CD4-positive, alpha-beta T cell treated with Interferon alpha-2 for 1 hour (primary cell): ENCODE measurements around the gene NUTM1.

Experiments
- DNase-seq, 2 donors: peaks; one replicate each; pipeline ENCODE4 v3.0.0-alpha.2; 2020 to 2022

NUTM1 gene

DNA sequence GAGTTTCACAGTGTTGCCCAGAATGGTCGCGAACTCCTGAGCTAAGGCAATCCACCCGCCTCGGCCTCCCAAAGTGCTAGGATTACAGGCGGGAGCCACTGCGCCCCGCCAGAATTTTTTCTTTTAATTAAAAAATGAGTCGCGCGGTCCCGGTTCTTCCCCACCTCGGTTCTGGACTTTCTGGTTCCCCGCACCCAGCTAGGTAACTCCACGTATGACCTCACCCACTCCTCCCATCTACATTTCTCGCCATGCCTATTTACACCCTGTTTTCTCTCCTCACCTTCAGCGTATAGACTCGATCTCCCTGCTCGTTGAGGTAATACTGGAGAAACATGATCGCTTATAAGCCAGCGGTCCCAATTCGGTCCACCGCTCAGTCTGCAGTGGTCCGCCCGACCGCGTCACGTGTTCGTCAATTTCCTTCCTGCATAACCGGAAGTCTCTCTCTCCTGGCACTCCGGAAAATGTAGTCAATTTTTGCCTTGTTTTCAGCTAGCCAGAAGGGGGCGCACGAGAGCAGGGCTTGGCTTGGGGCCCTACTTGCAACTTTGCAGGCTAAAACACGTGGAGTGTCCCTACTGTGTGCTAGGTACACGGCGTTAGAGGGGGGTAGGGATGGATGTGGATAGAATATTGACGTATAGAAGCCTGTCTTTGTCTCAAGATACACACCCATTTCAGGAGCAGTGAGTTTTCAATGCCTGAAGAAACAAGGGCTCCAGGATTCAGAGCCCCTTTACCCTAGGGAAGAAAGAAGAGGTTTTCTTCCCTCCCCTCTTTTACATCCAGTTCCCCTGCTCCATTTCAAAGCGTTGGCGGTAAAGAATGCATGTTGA is at the start of gene NUTM1, which contains the start of gene NOP10:
Gene NUTM1, plus strand, starts transcription at position 579 of the 839 bp plus-strand sequence. CDS start 382 bp downstream, outside the sequence.
Gene NOP10, minus strand, starts transcription at position 400 of the 839 bp plus-strand sequence. Its CDS starts 63 bp downstream, at position 337.
- peak; percentile 91 to 95 for DNase-seq

DNA sequence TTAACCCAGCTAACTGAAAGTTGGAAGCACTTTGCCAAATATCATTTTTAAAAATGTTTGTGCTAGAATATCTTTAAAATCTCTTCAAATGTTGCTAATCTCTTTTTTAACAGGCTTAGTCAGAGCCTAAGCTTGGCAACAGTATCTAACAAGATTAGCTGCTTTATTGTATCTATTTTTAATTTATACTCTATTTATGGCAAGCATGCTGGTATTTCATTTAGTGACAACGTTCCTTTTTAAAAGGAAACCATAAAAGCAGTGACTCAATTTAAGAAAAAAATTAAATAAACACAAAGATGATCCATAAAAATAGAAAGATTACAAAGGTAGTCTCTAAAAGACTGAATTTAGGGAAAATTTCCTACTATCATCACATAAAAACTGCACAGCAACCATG is 46.1 kb upstream of the NUTM1 start:
- DNase-seq = no peak

GRCh38 chr15:34301058-34301457 is 42.1 kb upstream of the NUTM1 start:
- no peak for DNase-seq

DNA sequence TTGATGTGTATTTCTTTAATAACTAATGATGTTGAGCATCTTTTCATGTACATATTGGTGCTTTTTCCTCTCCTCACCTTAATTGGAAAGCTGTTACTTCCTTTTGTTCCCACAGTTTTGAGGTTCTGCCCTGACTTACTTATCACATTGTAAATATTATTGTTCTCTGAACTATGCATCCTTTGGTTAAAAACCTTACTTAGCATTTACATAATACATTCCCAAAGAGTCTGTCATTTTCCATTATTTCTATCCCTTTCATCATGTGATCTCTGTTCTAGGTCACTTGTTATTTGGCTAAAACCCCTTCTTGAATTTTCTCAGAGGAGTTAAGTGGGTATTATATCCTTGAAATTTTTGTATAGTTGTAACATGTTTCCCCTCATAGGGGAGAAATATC is 38.5 kb upstream of the NUTM1 start:
- no peak for DNase-seq

- no peak for DNase-seq
These were observed 31.6 kb upstream of the NUTM1 start for GRCh38 chr15:34311563-34311962.

GRCh38 chr15:34314491-34315490 is 28.3 kb upstream of the NUTM1 start:
- DNase-seq = no peak

- DNase-seq = peak; percentile 22 to 42
These were observed 24.6 kb upstream of the NUTM1 start for GRCh38 chr15:34318277-34319079.

DNA sequence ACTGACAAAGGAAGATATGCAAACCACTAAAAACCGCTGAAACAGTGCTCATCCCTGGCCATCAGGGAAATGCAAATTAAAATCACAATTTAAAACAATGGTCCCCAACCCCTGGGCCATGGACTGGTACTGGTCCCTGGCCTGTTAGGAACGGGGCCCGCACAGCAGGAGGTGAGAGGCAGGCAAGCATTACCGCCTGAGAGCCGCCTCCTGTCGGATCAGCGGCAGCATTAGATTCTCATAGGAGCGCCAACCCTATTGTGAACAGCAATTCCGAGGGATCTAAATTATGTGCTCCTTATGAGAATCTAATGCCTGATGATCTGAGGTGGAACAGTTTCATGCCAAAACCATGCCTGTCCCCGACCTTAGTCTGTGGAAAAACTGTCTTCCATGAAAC is 19.9 kb upstream of the NUTM1 start:
- no peak for DNase-seq

DNA sequence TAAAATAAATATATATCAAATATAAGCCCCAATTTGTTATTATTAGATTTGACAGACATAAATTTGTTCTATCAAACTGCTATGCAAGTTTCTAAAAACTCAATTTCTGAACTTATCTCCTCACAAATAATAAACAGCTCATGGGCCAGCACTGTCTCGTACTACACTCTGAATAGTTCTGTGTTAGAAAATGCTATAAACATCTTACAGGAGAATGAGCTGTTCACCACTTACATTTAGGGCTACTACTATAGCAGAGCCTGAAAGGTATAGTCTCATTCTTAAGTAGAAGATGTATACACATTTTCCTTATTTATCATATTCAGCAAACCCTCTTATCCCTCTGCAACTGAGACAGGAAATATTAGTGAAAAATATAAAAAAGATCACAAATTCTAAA is 18.2 kb upstream of the NUTM1 start:
- DNase-seq = no peak

DNA sequence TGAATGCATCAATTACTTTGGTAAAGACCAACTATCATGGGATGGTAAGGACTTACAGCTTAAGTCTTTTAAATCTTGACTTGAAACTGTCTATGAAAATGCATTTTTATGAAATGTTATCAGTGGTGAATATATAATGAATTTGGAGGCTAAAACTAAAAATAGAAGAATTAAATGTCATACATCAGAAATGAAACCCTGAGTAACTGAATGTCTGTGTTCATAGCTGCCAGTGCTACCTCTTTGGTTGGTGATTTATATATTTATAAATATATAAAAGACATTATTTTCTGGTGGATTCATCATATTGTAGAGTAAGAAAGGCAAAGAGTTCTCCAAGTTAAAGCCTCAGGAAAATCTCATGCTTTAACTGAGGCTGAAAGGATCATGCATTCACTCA is 17.7 kb upstream of the NUTM1 start:
- no peak for DNase-seq

DNA sequence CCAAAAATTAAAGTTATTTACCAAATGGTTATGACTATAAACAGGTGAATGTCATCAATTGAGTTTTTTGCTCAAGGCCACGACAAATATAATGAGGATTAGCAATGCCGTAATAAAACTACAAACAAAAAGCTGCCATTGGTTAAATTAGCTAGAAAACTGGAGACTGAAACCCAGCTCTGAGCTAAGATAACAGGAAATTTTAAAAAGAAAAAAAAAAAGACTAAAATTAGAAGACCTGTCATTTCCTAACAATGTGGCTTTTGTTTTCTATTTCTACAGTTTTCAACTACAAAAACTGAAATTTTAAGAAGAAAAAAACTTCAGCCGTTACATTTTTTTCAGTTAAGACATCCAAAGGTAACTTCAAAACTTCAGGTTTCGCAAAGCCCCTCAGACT is 15.2 kb upstream of the NUTM1 start:
- peak in 1 of 2 donors; percentile 35 for DNase-seq

- DNase-seq = no peak
These were observed 14.1 kb upstream of the NUTM1 start for GRCh38 chr15:34329006-34329405.

- DNase-seq = no peak
These were observed 12.8 kb upstream of the NUTM1 start for GRCh38 chr15:34330279-34330678.

GRCh38 chr15:34331809-34332208 is 11.3 kb upstream of the NUTM1 start:
- DNase-seq = peak in 1 of 2 donors; percentile 53

- DNase-seq = no peak
These were observed 10.5 kb upstream of the NUTM1 start for GRCh38 chr15:34332553-34333120.

- no peak for DNase-seq
These were observed 8.4 kb upstream of the NUTM1 start for GRCh38 chr15:34334672-34335071.

DNA sequence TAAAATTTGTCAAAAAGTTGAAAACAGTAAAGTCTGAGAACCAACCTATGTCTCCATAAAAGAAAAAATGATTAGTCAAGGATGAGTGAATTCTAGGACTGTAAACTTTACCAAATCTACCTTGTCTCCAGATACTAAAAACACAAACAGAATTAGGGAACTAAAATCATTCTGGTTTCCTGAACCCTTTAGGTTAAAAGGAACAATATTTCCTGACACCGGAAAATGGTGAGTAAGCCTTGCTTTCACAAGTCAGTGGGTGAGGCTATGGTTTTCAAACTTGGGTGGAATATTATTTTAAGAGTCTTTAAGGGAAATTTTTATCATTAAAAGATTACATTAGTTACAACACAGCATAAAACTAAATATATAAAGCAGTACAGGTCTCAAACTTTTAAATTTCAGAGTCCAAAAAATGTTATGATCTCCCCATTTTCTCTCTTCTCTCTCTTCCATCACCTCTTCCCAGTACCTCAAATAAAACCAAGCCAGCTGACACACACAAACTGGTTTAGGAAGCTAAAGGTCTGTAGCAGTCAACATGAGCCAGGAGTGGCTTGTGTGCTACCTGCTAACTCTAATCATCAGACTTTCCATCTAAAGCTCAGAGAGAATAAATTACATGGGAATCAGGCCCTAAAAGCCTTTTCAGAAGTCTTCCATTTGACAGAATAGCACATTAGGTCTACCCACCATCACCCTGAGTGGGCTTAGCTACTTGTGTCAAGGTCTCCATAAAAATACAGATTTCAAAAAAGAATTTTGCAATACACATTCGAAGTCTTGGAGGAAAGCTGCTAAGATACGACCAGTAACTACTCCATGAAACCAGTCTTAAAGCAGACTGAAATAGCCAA is 7.7 kb upstream of the NUTM1 start:
- peak in 1 of 2 donors; percentile 48 for DNase-seq

- DNase-seq = peak in 1 of 2 donors; percentile 36
These were observed 6.7 kb upstream of the NUTM1 start for GRCh38 chr15:34336231-34336990.

DNA sequence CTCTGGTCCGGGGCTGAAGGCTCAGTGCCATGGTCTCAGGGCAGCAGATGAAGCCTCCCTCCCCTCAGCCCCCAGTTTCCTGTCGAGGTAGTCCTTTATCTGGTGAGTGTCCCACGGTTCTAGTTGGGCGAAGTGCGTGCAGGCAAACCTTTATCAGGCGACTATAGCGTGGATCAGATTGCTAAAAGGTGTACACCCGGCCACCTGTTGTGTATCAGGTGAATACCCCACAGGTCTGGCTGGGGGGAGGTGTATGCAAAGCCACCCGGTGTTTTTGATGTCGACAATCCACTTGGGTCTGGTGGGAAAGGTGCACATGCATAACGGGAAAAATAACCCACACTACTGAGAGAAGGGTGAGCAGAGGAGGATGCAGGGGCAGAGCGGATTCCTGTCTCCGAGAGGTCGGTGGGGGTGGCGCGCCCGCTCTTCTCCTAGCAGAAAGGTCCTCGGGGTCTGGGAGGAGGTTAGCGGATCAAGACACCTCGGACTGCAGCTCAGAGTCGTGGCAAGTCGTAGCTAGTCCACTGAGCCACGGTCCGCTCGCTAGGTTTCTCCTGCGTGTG is 6.0 kb upstream of the NUTM1 start:
- DNase-seq = peak in 1 of 2 donors; percentile 47
